Activated CD8-positive, alpha-beta memory T cell treated with anti-CD3 and anti-CD28 coated beads for 48 hours (primary cell): ENCODE results near the gene FSTL3.
"Not testable (repeated sequence)": the region's sequence is repeated elsewhere in the genome, so short reads cannot be mapped to it uniquely, and the experiment has no call there.

Experiments
- DNase-seq, 3 experiments: peaks; one replicate each; pipeline ENCODE4 v3.0.0-alpha.2; 2020; ENCODE audit warnings: low read depth in 2 of 3, low spot score in 2 of 3

The FSTL3 gene

DNA sequence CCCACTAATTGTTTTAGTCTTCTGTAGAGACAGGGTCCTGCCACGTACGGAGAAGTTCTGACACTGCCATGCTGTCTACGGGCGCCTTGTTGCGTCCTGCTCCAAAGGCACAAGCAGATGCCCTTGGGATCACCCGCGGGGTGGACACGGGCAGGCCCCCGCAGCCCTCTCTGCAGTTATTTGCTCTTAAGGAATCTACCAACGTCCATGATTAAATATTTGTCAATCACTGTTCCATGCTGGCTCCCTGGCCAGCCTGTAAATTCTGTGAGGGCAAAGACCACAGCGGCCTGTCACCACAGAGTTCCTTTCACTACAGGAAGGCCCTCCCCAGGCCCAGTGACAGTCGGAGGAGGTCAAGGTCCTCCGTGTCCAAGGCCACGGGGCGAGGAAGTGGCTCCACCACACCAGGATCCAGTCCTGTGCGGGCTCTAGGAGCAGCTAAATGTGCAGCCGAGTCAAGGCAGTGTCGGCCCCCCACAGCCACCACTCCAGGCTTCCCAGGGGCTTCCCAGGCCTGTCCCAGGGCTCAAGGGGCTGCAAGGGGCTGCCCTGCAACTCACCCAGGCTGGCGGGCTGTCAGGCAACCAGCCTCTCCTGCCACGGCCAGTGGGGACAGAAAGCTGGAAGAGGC, 15.3 kb upstream of the FSTL3 start:
- no peak for DNase-seq

GRCh38 chr19:661427-662196, 14.6 kb upstream of the FSTL3 start:
- DNase-seq = no peak

- peak in 2 of 3 experiments; percentile 53 to 54 for DNase-seq
Observed at GRCh38 chr19:662207-662961, 13.8 kb upstream of the FSTL3 start.

DNA sequence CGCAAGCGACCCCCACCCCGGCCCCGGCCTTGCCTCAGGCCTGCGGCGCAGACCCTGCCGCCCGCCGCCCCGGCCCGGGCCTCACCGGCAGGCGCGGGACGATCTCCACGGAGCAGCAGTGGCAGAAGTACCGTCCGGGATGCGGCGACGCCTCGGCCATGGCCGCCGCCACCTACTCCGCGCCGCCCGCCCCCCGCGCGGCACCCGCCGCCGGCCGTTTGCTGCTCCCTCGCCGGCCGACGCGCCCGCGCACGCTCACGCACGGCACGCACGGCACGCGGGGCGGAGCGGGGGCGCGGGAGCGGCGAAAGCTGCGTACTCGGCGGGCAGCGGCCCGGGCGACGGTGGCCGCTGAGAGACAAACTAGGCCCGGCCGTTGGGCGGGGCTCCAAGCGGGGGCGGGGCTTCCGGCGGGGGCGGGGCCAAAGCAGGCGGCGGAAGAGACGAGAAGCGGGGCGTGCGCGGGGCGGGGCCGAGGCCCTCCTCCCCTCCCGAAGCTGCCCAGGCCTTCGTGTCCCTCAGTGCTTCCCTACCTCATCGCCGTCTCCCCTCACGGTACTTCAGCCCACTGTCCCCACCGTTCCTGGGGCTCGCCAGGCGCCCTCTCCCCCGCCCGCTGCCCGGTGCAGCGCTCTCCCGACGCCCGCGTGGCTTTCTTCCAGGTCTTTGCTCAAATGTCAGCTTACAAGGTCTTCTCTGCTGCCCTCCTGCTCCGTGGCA, 13.1 kb upstream of the FSTL3 start, which contains the start of gene RNF126:
Gene RNF126, minus strand, starts transcription at position 253 of the 720 bp plus-strand sequence. Its CDS starts 93 bp downstream, at position 160.
- peak; percentile 90 to 96 (median 93) for DNase-seq

DNA sequence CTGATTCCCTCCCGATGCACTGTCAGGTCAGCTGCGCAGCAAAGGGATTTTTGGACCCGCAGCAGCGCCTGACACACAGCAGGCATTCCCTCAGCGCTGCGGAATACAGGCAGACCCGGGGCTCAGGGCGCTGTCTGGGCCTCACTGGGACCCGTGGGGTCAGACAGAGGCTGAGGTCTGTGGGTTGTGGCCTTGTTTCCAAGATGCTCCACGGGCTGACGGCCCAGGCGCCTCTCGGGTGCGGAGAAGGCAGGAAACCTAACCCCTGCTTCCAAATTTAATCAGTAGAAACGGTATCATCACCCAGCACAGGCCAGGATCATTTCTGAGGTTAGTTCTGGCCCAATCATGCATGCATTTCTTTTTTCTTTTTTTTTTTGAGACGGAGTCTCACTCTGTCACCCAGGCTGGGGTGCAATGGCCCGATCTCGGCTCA, 12.5 kb upstream of the FSTL3 start:
- no peak for DNase-seq

DNA sequence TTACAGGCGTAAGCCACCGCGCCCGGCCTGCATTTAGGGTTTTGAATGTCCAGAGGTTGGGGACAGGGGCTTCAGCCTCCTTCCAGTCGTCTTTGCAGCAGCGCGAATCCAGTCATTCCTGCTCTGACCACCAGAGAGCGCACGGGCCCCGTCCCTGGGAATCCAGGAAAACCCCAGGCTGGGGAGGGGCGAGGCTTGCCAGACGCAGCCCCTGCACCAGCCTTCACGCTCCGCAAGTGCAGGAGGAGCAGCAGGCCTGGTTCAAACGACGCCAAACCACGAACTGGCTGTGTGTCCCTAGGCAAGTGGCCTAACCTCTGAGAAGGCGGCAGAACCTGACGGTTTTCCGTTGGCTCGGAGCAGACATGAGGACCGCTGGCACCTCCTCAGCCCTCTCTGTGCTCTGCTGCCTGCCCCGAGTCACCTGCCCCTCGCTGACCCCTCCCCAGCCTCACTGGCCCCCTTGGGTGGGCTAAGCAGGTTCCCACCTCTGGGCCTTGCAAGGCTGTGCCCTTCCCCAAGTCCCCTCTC, 11.2 kb upstream of the FSTL3 start:
- DNase-seq = peak in 2 of 3 experiments; percentile 57 to 70

DNA sequence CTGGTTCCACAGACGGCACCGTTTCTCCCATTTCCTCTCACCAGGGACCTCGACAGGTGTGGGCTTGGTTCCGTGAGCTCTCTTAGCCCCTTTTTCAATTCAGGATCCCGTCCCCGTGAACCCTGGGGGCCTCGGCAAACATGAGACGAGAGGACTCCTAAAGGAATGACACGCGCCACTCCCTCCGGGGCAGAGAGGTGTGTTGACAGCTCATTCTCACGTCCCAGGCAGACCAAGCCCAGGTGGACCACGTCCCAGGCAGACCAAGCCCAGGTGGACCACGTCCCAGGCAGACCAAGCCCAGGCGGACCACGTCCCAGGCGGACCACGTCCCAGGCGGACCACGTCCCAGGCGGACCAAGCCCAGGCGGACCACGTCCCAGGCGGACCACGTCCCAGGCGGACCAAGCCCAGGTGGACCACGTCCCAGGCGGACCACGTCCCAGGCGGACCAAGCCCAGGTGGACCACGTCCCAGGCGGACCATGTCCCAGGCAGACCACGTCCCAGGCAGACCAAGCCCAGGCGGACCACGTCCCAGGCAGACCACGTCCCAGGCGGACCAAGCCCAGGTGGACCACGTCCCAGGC, 9.1 kb upstream of the FSTL3 start:
- DNase-seq = not testable (repeated sequence)

GRCh38 chr19:668675-669434, 7.3 kb upstream of the FSTL3 start:
- not testable (repeated sequence) for DNase-seq

DNA sequence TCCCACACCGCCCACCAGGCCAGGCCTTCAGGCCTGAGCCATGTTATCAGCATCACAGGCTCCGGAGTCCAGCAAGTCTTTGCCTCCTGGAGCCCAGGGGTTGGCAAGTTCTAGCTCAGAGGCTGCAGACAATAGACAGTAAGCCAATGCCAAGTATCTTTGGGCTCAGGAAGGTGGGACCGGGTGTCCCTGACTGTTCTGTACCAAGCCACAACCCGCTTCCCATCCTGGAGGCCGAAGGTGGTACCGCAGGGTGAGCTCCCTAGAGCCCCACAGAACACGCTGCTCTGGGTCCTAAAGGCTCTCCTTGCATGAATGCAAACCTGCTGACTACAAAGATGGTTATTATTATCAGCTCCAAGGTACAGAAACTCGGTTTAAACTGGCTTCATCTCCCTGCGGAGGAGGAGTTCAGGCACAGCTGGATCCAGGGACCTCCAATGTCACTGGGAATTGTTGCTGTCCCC, 5.5 kb upstream of the FSTL3 start:
- DNase-seq = no peak

DNA sequence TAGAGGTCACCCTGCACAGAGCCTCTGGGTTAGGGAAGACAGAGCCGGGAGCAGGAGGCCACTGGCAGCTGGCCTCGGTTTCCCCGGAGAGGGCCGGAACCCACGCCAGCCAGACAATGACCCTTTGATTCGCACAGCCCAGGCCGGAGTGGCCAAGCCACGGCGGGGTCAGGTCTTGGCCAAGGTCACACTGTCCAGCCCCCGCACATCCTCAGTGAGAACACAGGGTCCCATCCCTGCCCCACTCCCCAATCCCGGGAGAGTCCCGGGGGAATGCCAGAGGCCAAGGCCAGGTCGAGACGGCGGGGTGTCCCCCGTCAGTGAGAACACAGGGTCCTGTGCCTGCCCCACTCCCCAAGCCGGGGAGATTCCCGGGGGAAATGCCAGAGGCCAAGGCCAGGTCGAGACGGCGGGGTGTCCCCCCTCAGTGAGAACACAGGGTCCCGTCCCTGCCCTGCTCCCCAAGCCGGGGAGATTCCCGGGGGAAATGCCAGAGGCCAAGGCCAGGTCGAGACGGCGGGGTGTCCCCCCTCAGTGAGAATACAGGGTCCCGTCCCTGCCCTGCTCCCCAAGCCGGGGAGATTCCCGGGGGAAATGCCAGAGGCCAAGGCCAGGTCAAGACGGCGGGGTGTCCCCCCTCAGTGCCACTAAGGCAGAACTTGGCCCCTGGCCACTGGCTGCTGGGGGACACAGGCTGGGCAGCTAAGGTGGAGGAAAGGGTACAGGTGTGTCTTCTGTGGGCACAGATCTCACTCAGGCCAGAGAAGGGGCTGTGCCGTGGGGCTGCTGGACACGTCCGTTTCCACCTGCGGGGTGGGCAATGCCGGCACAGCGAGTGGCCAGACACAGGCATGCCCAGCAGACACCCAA, 1.7 kb upstream of the FSTL3 start:
- DNase-seq = no peak

DNA sequence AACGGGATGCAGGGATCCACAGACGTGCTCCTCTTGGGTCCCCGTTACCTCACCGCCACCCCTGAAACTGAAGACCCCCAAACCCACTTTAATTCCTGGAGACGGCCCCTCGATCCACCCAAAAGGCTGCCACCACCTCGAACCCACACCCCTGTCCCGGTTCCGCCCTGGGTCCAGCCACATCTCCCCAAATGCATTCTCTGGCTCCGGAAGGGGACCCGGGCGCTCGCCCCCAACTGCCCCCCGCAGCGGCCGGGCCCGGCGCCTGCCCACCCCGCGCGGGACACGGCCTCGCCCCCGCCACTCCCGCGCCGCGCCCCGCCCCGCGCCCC, 219 bp upstream of the FSTL3 start:
- DNase-seq = no peak

DNA sequence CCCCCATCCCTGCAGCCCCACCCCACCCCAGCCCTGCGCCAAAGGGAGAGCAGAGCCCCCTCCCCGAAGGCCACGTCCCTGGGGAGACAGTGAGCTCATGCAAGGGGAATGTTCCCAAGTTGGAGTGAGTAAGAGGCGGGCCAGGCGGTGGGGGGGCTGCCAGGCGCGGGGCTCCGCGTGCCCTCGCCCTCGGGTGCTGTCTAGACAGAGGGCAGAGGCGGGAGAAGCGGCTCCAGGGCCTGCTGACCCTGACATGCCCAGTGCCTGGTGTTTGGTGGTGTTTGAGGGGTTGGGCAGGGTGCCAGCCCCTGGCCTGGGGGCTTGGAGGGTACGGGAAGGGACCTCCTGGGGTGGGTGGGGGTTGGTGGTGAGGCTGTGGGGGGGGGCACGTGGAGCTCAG, 1.0 kb downstream of the FSTL3 start:
- DNase-seq = no peak

- no peak for DNase-seq
Observed at GRCh38 chr19:677601-678436, 1.6 kb downstream of the FSTL3 start.

DNA sequence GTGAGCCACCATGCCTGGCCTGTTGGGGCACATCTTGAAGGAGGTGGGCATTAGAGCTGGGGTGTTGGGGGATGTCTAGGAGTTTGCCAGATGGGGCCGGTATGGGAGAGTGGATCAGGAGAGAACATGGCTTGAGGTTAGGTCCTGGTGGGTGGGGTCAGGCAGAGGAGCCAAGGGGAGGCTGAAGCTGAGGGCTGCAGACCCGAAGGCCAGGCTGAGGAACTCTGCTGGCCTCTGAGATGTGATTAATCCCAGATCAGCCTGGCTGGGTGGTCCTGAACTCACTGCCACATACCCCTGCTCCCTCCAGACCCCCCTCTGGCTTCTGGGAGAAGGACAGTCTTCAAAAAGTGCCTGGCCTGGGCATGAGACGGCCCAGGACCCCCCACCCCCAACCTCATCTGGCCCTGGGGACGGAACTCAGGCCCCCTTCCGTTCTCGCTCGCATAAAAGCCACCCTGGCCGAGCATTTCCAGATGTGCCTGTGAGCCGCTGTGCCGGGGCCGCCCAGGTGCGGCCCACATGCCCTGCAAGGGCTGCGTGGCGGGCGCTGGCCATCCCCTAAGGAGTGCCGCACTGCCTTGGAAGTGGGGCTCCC, 2.7 kb downstream of the FSTL3 start:
- DNase-seq = no peak

DNA sequence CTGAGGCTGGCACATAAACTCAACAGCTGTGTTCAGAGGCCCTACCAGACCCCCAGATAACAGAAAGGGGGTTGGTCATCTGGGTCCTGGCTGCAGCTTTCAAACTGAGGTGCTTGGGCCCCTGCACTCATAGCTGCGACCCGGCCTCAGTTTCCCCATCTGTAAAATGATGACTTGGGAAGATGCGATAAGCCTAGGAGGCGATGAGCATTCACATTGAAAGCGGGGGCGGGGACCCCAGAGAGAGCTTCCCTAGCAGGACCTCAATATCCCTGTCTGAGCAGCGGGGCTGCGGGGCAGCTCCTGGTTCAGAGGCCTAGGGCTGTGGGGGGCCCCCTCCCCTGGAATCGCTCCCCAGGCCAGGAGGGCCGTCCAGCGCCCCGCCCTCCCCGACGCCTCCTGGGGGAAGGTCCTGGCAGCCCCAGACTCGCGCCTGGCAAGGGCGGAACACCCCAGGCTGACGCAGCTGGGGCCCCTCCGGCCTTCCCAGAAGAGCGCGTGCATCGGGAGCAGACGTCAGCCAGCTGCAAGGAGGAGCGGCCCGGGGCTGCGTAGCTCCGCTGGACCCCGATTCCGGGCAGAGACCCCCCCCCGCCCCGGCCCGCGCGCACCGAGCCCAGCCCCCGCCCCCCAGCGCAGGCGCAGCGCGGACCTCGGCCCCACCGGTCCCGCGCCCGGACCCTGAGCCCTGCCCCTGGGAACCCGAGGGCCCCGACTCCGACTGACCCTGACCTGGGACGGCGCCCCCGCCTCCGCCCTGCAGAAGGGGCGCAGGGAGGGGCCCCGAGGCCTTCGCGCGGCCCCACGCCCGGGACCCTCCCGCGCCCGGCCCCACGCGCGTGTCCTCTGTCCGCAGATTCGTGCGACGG, 3.5 kb downstream of the FSTL3 start:
- no peak for DNase-seq

DNA sequence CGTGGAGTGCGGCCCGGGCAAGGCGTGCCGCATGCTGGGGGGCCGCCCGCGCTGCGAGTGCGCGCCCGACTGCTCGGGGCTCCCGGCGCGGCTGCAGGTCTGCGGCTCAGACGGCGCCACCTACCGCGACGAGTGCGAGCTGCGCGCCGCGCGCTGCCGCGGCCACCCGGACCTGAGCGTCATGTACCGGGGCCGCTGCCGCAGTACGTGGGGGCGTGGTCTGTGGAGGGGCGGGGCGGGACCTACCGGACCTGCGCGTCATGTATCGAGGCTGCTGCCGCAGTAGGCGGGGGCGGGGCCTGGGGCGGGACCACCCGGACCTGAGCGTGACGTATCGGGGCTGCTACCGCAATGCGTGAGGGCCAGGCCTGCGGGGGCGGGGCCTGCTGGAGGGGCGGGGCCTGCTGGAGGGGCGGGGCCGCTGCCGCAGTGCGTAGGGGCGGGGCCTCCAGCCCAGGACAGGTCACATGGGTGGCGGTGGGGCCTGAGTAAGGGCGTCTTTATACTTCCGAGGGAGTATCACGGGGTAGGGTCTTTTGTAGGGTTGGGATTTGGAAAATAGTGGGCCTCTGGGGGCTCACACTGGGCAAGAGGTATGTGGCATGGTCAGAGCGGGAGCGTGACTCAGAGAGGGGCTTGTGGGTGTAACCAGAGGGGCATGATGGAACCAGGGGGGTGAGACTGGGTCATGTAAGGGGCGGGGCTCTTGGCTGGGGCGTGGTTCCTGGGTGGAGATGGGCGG, 4.3 kb downstream of the FSTL3 start:
- DNase-seq = peak; percentile 98 to 99 (median 98)
